Measurements from ENCODE around the gene AGBL5. TPM values are rescaled to one million over a fixed set of nuclear protein-coding genes. Genes with fewer than 3 reads are reported as not detected.

AGBL5 gene
- total and polyA plus RNA-seq, 9 of the 15 experiments (the other 6 are each of a cell fraction or from before 2014, with no cell fraction given), result 3.3 to 52.7 (median 26.2) TPM

DNA sequence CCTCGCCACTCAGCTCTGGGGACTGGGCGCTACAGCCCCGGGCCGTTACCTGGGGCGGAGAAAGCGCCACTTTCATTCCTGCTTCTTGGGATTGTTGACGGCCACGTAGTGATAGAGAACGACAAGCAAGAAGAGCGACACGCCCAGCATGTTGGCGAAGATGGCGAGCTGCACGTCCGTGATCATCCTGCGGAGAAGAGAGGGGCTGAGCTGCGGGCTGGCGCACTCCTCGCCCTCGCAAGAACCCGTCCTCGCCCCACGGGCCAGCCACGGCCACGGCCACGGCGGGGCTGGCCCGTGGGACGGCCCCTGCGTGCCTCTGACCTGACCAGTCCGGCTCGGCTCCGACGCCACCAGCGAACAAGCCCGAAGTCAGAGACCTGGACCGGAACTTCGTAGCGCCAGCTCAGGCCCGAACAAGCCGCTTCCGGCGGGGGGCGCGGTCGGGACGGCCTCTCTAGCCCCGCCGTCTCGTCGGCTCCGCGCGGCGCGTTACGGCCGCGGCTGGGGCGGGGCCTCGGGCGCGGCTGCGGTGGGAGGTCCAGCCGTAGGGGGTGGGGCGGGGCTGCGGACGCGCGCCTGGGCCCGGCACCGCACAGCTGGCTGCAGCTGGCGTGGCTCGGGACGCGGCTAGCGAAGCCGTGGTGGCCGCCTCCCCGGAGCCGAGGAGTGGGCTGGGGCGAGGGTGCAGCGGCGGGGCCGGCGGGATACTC is 20.0 kb downstream of the AGBL5 start, which contains the start of gene OST4 (continued):
- TF ChIP-seq MAZ (CRISPR knock-in tag; conservative IDR thresholded peaks at IDR 0.05 in 1 of 2, IDR thresholded peaks at IDR 0.05 in 1 of 2) (peak; percentile 67 to 69; a peak in 3 of 4 replicates), NFATC3 (IDR thresholded peaks at IDR 0.05) (no peak), ZNF778 (CRISPR knock-in tag; IDR thresholded peaks at IDR 0.05) (no peak), ETV6 (IDR thresholded peaks at IDR 0.05; ENCODE audit: borderline replicate concordance in 1 of 2, low read depth in 2 of 2, low read length in 1 of 2) (no peak), ETV6 (CRISPR knock-in tag; IDR thresholded peaks at IDR 0.05; ENCODE audit: borderline replicate concordance) (no peak), ILK (tag; IDR thresholded peaks at IDR 0.05; ENCODE audit: borderline replicate concordance, low read depth) (no peak), NR1H2 (CRISPR knock-in tag; IDR thresholded peaks at IDR 0.05) (peak; percentile 61; the same call in 1 of the 2 replicates), ZNF551 (CRISPR knock-in tag; IDR thresholded peaks at IDR 0.05) (no peak), NRF1 (conservative IDR thresholded peaks at IDR 0.05 in 1 of 2, IDR thresholded peaks at IDR 0.05 in 1 of 2) (peak; percentile 62 to 66; a peak in 2 of 4 replicates), TRIM24 (IDR thresholded peaks at IDR 0.05) (no peak), MEIS2 (IDR thresholded peaks at IDR 0.05; ENCODE audit: partially characterized antibody) (no peak), NUFIP1 (IDR thresholded peaks at IDR 0.05; ENCODE audit: partially characterized antibody) (no peak), RBM39 (optimal IDR thresholded peaks at IDR 0.05; ENCODE audit: low read depth, low read length) (no peak), ZC3H8 (IDR thresholded peaks at IDR 0.05) (no peak), CXXC5 (CRISPR knock-in tag; IDR thresholded peaks at IDR 0.05) (peak; percentile 93), PPARD (CRISPR knock-in tag; IDR thresholded peaks at IDR 0.05) (no peak), FOS (IDR thresholded peaks at IDR 0.05; ENCODE audit: extremely low read depth, insufficient read length) (no peak), ZNF707 (CRISPR knock-in tag; conservative IDR thresholded peaks at IDR 0.05) (no peak), HDAC1 (IDR thresholded peaks at IDR 0.05) (peak in 1 of 2 experiments; percentile 77; a peak in 2 of 4 replicates), L3MBTL2 (IDR thresholded peaks at IDR 0.05) (peak; percentile 55), FOXA3 (CRISPR knock-in tag; conservative IDR thresholded peaks at IDR 0.05 in 1 of 2, IDR thresholded peaks at IDR 0.05 in 1 of 2) (0 out of 4 replicates have a peak, but pooled peaks of 1 of the 2 experiments have one; percentile 23), TAF1 (IDR thresholded peaks at IDR 0.05; ENCODE audit: control insufficient read depth, extremely low read depth, insufficient read depth, low read length, severe bottlenecking) (peak; percentile 82), SUPT5H (IDR thresholded peaks at IDR 0.05) (peak; percentile 84)
- TF ChIP-seq, protein P1, sequence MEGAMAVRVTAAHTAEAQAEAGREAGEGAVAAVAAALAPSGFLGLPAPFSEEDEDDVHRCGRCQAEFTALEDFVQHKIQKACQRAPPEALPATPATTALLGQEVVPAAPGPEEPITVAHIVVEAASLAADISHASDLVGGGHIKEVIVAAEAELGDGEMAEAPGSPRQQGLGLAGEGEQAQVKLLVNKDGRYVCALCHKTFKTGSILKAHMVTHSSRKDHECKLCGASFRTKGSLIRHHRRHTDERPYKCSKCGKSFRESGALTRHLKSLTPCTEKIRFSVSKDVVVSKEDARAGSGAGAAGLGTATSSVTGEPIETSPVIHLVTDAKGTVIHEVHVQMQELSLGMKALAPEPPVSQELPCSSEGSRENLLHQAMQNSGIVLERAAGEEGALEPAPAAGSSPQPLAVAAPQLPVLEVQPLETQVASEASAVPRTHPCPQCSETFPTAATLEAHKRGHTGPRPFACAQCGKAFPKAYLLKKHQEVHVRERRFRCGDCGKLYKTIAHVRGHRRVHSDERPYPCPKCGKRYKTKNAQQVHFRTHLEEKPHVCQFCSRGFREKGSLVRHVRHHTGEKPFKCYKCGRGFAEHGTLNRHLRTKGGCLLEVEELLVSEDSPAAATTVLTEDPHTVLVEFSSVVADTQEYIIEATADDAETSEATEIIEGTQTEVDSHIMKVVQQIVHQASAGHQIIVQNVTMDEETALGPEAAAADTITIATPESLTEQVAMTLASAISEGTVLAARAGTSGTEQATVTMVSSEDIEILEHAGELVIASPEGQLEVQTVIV (CRISPR knock-in tag; IDR thresholded peaks at IDR 0.05; ENCODE audit: borderline replicate concordance), result peak; percentile 79; the same call in 1 of the 2 replicates
- TF ChIP-seq, protein P2, sequence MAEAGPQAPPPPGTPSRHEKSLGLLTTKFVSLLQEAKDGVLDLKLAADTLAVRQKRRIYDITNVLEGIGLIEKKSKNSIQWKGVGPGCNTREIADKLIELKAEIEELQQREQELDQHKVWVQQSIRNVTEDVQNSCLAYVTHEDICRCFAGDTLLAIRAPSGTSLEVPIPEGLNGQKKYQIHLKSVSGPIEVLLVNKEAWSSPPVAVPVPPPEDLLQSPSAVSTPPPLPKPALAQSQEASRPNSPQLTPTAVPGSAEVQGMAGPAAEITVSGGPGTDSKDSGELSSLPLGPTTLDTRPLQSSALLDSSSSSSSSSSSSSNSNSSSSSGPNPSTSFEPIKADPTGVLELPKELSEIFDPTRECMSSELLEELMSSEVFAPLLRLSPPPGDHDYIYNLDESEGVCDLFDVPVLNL (CRISPR knock-in tag; IDR thresholded peaks at IDR 0.05; ENCODE audit: low read depth), result no peak
